ENCODE data around the gene ARHGAP24. TPM values are rescaled to one million over a fixed set of nuclear protein-coding genes. Genes with fewer than 3 reads are reported as not detected.

Gene ARHGAP24
- total and polyA plus RNA-seq, 2 donors (not counting 3 experiments of a cell fraction or from before 2014, with no cell fraction given) = 52.1 to 79.4 TPM

GRCh38 chr4:85834934-85835333 is 360.0 kb downstream of the ARHGAP24 start:
- intact Hi-C loops (cut with micrococcal nuclease) (no loop called here), dilution Hi-C loops (cut with MboI; ENCODE audit: extremely low pct_ligation_motif_present, low sequenced_read_pairs) (no loop called here)
- DNase-seq (ENCODE audit: low read depth, low spot score) (no peak), FAIRE-seq (no peak)
- Histone ChIP-seq H4K20me1 (replicated peaks; ENCODE audit: control insufficient read depth, extremely low read depth, insufficient read depth, low read length) (no peaks in the 10 kb centered on the region), H3K4me1 (ENCODE audit: control insufficient read depth, extremely low read depth, insufficient read depth, low read length) (peaks cover 8% of the 10 kb centered on the region), H3K9me1 (replicated peaks; ENCODE audit: control insufficient read depth, extremely low read depth, insufficient read depth, low read length) (no peaks in the 10 kb centered on the region), H3K79me2 (ENCODE audit: control insufficient read depth, insufficient read depth, low read length) (peaks cover 97% of the 10 kb centered on the region), H3K4me3 (replicated peaks in 1 of 3; ENCODE audit: insufficient read depth in 1 of 3, low read depth in 1 of 3, low read length in 3 of 3) (no peak overlapping the region), H3K27me3 (ENCODE audit: control insufficient read depth in 2 of 2, insufficient read depth in 2 of 2, low read length in 2 of 2) (no peaks in the 10 kb centered on the region), H3K36me3 (ENCODE audit: control insufficient read depth in 2 of 2, extremely low read depth in 1 of 2, insufficient read depth in 2 of 2, low read length in 2 of 2) (no peaks in the 10 kb centered on the region), H3K4me2 (ENCODE audit: insufficient read depth, low read length) (no peak overlapping the region), H2AFZ (ENCODE audit: low read depth, low read length) (no peak overlapping the region), H3K27ac (ENCODE audit: insufficient read depth, low read depth, low read length) (no peak overlapping the region), H3K9me3 (replicated peaks; ENCODE audit: control insufficient read depth, insufficient read depth, low read length) (no peaks in the 10 kb centered on the region), H3K9ac (replicated peaks; ENCODE audit: extremely low read depth, insufficient read depth, low read length) (no peak overlapping the region)
- POLR2A ChIA-PET = no interaction called here
- CTCF ChIA-PET = interaction anchor here (1.1 kb wide), 1 partner anchor 38 kb away, joined by 3 read pairs; no protein-coding TSS in a partner anchor
- TF ChIP-seq EZH2 (IDR thresholded peaks at IDR 0.05; ENCODE audit: borderline replicate concordance, low read depth, low read length, severe bottlenecking) = no peak
- no peak for TF ChIP-seq FOS (IDR thresholded peaks at IDR 0.05; ENCODE audit: borderline replicate concordance, insufficient read depth, low read length)
- no peak for TF ChIP-seq CTCF (IDR thresholded peaks at IDR 0.05; ENCODE audit: extremely low read depth in 1 of 2, insufficient read depth in 1 of 2, low read depth in 1 of 2, low read length in 2 of 2)
- TF ChIP-seq MAX (IDR thresholded peaks at IDR 0.05; ENCODE audit: insufficient read depth, insufficient read length) = no peak
- TF ChIP-seq POLR2AphosphoS5 (IDR thresholded peaks at IDR 0.05; ENCODE audit: insufficient read depth, low read depth, low read length) = no peak
- TF ChIP-seq JUN (IDR thresholded peaks at IDR 0.05; ENCODE audit: borderline replicate concordance, insufficient read depth, insufficient read length, low read depth) = no peak
- TF ChIP-seq GATA2 (IDR thresholded peaks at IDR 0.05; ENCODE audit: insufficient read depth, insufficient read length, low read depth, low read length) = no peak
- no peak for TF ChIP-seq MYC (IDR thresholded peaks at IDR 0.05; ENCODE audit: low read depth, low read length)
- TF ChIP-seq POLR2A (IDR thresholded peaks at IDR 0.05; ENCODE audit: low read depth, low read length) = no peak
- no TSS peak for BruUV-seq (replicated peaks)

All from endothelial cell of umbilical vein (primary cell).